GM23248 (cell line): ENCODE results near the gene SLC39A2.

Experiments
- EZH2 ChIP-seq: fragments of 200-600 bp; sonication (generic); IDR thresholded peaks from 2 replicates; pipeline ENCODE4 v1.6.1; 2018; ENCODE audit warnings: antibody characterized with exemption, mild to moderate bottlenecking; ENCODE audit not compliant: insufficient read depth, poor library complexity, severe bottlenecking
- EZH2phosphoT487 ChIP-seq: fragments of 200-600 bp; sonication (generic); IDR thresholded peaks from 2 replicates; pipeline ENCODE4 v1.6.1; 2018; ENCODE audit warnings: antibody characterized with exemption, moderate library complexity, mild to moderate bottlenecking, low read depth; ENCODE audit not compliant: insufficient read depth

DNA sequence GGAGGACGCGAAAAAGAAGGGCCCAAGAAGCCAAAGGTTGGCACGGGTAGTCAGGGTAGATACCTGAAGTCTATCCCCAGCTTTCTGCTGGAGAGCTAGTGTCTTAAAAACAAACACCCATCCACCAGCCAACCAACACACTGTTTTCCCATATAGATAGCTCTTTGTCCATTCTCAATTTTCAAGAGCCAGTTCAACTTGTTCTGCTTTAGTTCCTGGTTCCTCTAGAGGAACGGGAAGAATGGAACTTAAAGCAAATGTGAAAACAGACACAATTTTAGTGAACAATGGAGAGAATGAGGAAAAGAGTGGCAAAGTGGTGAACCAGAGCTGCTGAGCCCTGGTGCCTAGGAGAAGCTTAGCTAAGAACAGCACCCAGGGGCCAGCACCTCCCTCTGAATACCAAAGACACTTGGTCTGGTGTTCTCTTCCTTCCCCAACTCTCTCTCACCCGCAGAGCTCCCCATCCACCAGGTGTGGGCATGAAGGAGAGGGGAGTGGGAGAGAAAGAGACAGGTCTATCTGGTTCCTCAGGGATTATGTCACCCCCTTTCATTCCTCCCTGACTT lies 22.0 kb downstream of the SLC39A2 start:
- TF ChIP-seq EZH2phosphoT487 = no peak
- TF ChIP-seq EZH2 = no peak
